PC-9 (cell line): Measurements from ENCODE around the gene PRELP. TPM values are rescaled to one million over a fixed set of nuclear protein-coding genes. Genes with fewer than 3 reads are reported as not detected.

Experiments
- BruUV-seq: library from RNA; stranded (reverse); fragments of 400-500 nt; replicated peaks from 2 replicates; lab custom pipeline; 2021; lab: Mats Ljungman, UMichigan
- CTCF ChIA-PET: fragments of 300-600 bp; sonication (Branson Sonifier 250); formaldehyde crosslinking; loops from one replicate; lab custom pipeline; 2022; ENCODE audit warnings: antibody characterized with exemption; lab: Charles Lee
- POLR2A ChIA-PET: fragments of 300-600 bp; sonication (Branson Sonifier 250); formaldehyde crosslinking; loops from one replicate; lab custom pipeline; 2022; ENCODE audit warnings: antibody characterized with exemption; ENCODE audit not compliant: unreplicated experiment; lab: Charles Lee
- DNase-seq, 2 experiments: peaks; one replicate each; pipeline versions ENCODE4 v3.0.0 to v3.0.0-alpha.2; 2015 to 2022; ENCODE audit warnings: mixed read lengths in 1 of 2
- H2AFZ ChIP-seq: fragments of 200-600 bp; sonication (generic); 2 replicates; pipeline ENCODE4 v1.8.1; 2017; ENCODE audit warnings: antibody characterized with exemption
- H3F3A ChIP-seq: fragments of 200-600 bp; sonication (generic); 2 replicates; pipeline ENCODE4 v1.8.1; 2017; ENCODE audit warnings: antibody characterized with exemption, mild to moderate bottlenecking, low read depth; ENCODE audit not compliant: insufficient read depth
- H3K27ac ChIP-seq: fragments of 200-600 bp; sonication (generic); 2 replicates; pipeline ENCODE4 v1.6.1; 2016; ENCODE audit warnings: mixed run types
- H3K27me3 ChIP-seq: fragments of 200-600 bp; sonication (generic); 2 replicates; pipeline ENCODE4 v1.6.1; 2016; ENCODE audit warnings: low read depth, mixed run types; ENCODE audit not compliant: insufficient read depth
- H3K36me3 ChIP-seq: fragments of 200-600 bp; sonication (generic); 2 replicates; pipeline ENCODE4 v1.6.1; 2016; ENCODE audit warnings: low read depth, mixed run types
- H3K4me1 ChIP-seq: fragments of 200-600 bp; sonication (generic); replicated peaks from 2 replicates; pipeline ENCODE4 v1.6.1; 2016; ENCODE audit warnings: mixed run types; ENCODE audit not compliant: insufficient read depth
- H3K4me2 ChIP-seq: fragments of 200-600 bp; sonication (generic); 2 replicates; pipeline ENCODE4 v1.6.1; 2017; ENCODE audit warnings: mixed run types
- H3K4me3 ChIP-seq: fragments of 200-600 bp; sonication (generic); 2 replicates; pipeline ENCODE4 v1.6.1; 2016; ENCODE audit warnings: mixed run types
- H3K79me2 ChIP-seq: fragments of 200-600 bp; sonication (generic); 2 replicates; pipeline ENCODE4 v1.6.1; 2017; ENCODE audit warnings: low read depth, mixed run types
- H3K9me2 ChIP-seq: fragments of 200-600 bp; sonication (generic); 2 replicates; pipeline ENCODE4 v1.8.1; 2017; ENCODE audit warnings: mild to moderate bottlenecking; ENCODE audit not compliant: insufficient read depth
- H3K9me3 ChIP-seq: fragments of 200-600 bp; sonication (generic); 2 replicates; pipeline ENCODE4 v1.8.1; 2016; ENCODE audit warnings: low read depth; ENCODE audit not compliant: insufficient read depth
- H4K20me1 ChIP-seq: fragments of 200-600 bp; sonication (generic); 2 replicates; pipeline ENCODE4 v1.8.1; 2017; ENCODE audit not compliant: insufficient read depth
- CTCF ChIP-seq: fragments of 200-600 bp; sonication (generic); conservative IDR thresholded peaks from 2 replicates; pipeline ENCODE4 v1.6.1; 2017; ENCODE audit warnings: mixed run types, antibody characterized with exemption, mild to moderate bottlenecking, moderate library complexity
- EZH2 ChIP-seq: fragments of 200-600 bp; sonication (generic); IDR thresholded peaks from 2 replicates; pipeline ENCODE4 v1.8.0; 2017; ENCODE audit warnings: antibody characterized with exemption, low read depth
- intact Hi-C: fragments of 100-400 bp; cut with micrococcal nuclease; formaldehyde crosslinking; loops from one replicate; pipeline ENCODE4 v1.10.0; 2022; ENCODE audit not compliant: unreplicated experiment
- total RNA-seq: library from RNA; stranded (reverse); gene quantifications from 2 replicates; pipeline ENCODE4 v1.2.3, GENCODE V29; 2021

Gene PRELP
- total RNA-seq, 1 experiment from 2014 or later, result not detected

GRCh38 chr1:203451836-203452784 lies 23.5 kb upstream of the PRELP start:
- no peaks in the 10 kb centered on the region for H3K4me1 ChIP-seq
- no peaks in the 10 kb centered on the region for H3K9me3 ChIP-seq
- no peaks in the 10 kb centered on the region for H3K36me3 ChIP-seq
- no peak overlapping the region for H3K4me2 ChIP-seq
- H3K79me2 ChIP-seq, result no peaks in the 10 kb centered on the region
- DNase-seq, result no peak
- no peak for TF ChIP-seq EZH2
- TF ChIP-seq CTCF, result no peak
- intact Hi-C loops, result no loop called here
- no peak overlapping the region for H2AFZ ChIP-seq
- H3K9me2 ChIP-seq, result no peaks in the 10 kb centered on the region
- no peaks in the 10 kb centered on the region for H4K20me1 ChIP-seq
- no peak overlapping the region for H3K4me3 ChIP-seq
- no peak overlapping the region for H3K27ac ChIP-seq
- ChIA-PET POLR2A (no interaction called here), CTCF (no interaction called here)
- BruUV-seq, result no TSS peak
- peaks cover 32% of the 10 kb centered on the region; the same call in 1 of the 2 replicates for H3K27me3 ChIP-seq
- no peaks in the 10 kb centered on the region for H3F3A ChIP-seq

GRCh38 chr1:203453016-203453415 lies 22.6 kb upstream of the PRELP start:
- Histone ChIP-seq H4K20me1 (no peaks in the 10 kb centered on the region), H3K4me2 (no peak overlapping the region), H2AFZ (no peak overlapping the region), H3K27me3 (peaks cover 29% of the 10 kb centered on the region; the same call in 1 of the 2 replicates), H3K36me3 (no peaks in the 10 kb centered on the region), H3K27ac (no peak overlapping the region), H3K4me1 (no peaks in the 10 kb centered on the region), H3F3A (no peaks in the 10 kb centered on the region), H3K9me2 (no peaks in the 10 kb centered on the region), H3K79me2 (no peaks in the 10 kb centered on the region), H3K4me3 (no peak overlapping the region), H3K9me3 (no peaks in the 10 kb centered on the region)
- intact Hi-C loops, result no loop called here
- no peak for DNase-seq
- BruUV-seq, result no TSS peak
- POLR2A ChIA-PET, result interaction anchor here (0.5 kb wide), 1 partner anchor 844 kb away, joined by 3 read pairs; no protein-coding TSS in a partner anchor
- CTCF ChIA-PET, result interaction anchor here (0.7 kb wide), 1 partner anchor 17 kb away, joined by 5 read pairs; no protein-coding TSS in a partner anchor
- TF ChIP-seq EZH2 (no peak), CTCF (no peak)

- H3F3A ChIP-seq, result no peaks in the 10 kb centered on the region
- ChIA-PET POLR2A (no interaction called here), CTCF (interaction anchor here (0.6 to 0.7 kb wide), 3 partner anchors 16 to 407 kb away, joined by 3 to 5 read pairs (median 3); no protein-coding TSS in a partner anchor)
- no peak for DNase-seq
- intact Hi-C loops, result no loop called here
- TF ChIP-seq EZH2 (no peak), CTCF (no peak)
- H3K9me2 ChIP-seq, result no peaks in the 10 kb centered on the region
- no peak overlapping the region for H3K4me2 ChIP-seq
- BruUV-seq, result no TSS peak
- H3K27ac ChIP-seq, result no peak overlapping the region
- no peak overlapping the region for H2AFZ ChIP-seq
- H3K79me2 ChIP-seq, result no peaks in the 10 kb centered on the region
- no peaks in the 10 kb centered on the region for H3K36me3 ChIP-seq
- H3K4me3 ChIP-seq, result no peak overlapping the region
- no peaks in the 10 kb centered on the region for H3K9me3 ChIP-seq
- H3K4me1 ChIP-seq, result no peaks in the 10 kb centered on the region
- peaks cover 29% of the 10 kb centered on the region; the same call in 1 of the 2 replicates for H3K27me3 ChIP-seq
- H4K20me1 ChIP-seq, result no peaks in the 10 kb centered on the region
These were observed 22.0 kb upstream of the PRELP start for GRCh38 chr1:203453616-203454015.
